ENCODE measurements around the gene DNAJB1. TPM values are rescaled to one million over a fixed set of nuclear protein-coding genes. Genes with fewer than 3 reads are reported as not detected.

Gene DNAJB1
- total RNA-seq, 1 donor from 2014 or later = 45.7 TPM

DNA sequence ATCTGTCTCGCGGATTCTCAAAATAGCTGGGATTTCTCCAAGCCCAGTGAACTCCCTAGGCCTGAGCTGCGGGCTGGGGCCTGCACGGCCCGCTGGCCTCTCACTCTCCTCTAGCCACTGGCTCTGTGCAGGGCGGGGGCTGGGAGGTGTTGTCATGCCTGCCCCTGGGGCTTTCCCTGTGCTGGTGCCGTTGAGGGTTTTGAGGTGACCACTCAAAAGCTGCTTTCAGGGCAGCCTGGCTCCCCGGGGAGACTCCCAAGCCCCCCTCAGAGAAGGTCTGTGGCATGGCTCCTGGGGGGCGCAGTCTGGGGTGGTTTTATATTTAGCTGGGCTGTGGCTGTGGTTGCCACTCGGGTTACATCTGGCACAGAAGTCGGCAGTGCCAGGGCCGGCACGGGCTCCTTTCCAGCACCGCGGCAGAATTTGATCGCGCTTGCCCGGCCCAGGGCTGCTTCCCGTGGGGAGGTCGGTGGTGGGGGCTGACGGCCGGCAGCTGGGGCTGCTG lies 43.7 kb upstream of the DNAJB1 start:
- H3K27me3 Mint-ChIP-seq (ENCODE audit: unreplicated experiment) = peaks cover 3% of the 10 kb centered on the region
- no peak for DNase-seq (ENCODE audit: low spot score)
- no peaks in the 10 kb centered on the region for H3K9me3 Mint-ChIP-seq (ENCODE audit: unreplicated experiment)
- H3K27ac Mint-ChIP-seq (ENCODE audit: unreplicated experiment) = peak overlapping the region; percentile 52
- H3K36me3 Mint-ChIP-seq (ENCODE audit: low read depth, unreplicated experiment) = no peaks in the 10 kb centered on the region
- H3K4me1 Mint-ChIP-seq (ENCODE audit: unreplicated experiment) = peaks cover 11% of the 10 kb centered on the region
- TF ChIP-seq, protein P1, sequence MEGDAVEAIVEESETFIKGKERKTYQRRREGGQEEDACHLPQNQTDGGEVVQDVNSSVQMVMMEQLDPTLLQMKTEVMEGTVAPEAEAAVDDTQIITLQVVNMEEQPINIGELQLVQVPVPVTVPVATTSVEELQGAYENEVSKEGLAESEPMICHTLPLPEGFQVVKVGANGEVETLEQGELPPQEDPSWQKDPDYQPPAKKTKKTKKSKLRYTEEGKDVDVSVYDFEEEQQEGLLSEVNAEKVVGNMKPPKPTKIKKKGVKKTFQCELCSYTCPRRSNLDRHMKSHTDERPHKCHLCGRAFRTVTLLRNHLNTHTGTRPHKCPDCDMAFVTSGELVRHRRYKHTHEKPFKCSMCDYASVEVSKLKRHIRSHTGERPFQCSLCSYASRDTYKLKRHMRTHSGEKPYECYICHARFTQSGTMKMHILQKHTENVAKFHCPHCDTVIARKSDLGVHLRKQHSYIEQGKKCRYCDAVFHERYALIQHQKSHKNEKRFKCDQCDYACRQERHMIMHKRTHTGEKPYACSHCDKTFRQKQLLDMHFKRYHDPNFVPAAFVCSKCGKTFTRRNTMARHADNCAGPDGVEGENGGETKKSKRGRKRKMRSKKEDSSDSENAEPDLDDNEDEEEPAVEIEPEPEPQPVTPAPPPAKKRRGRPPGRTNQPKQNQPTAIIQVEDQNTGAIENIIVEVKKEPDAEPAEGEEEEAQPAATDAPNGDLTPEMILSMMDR (IDR thresholded peaks at IDR 0.05; ENCODE audit: unreplicated experiment) = no peak
- H3K4me3 Mint-ChIP-seq (ENCODE audit: unreplicated experiment) = no peak overlapping the region

- Mint-ChIP-seq H3K4me1 (ENCODE audit: unreplicated experiment) (peaks cover 11% of the 10 kb centered on the region), H3K9me3 (ENCODE audit: unreplicated experiment) (no peaks in the 10 kb centered on the region), H3K27me3 (ENCODE audit: unreplicated experiment) (peaks cover 3% of the 10 kb centered on the region), H3K36me3 (ENCODE audit: low read depth, unreplicated experiment) (no peaks in the 10 kb centered on the region), H3K4me3 (ENCODE audit: unreplicated experiment) (no peak overlapping the region), H3K27ac (ENCODE audit: unreplicated experiment) (no peak overlapping the region)
- DNase-seq (ENCODE audit: low spot score) = no peak
- TF ChIP-seq, protein P1 (IDR thresholded peaks at IDR 0.05; ENCODE audit: unreplicated experiment) = no peak
Observed at GRCh38 chr19:14561249-14561648, 43.1 kb upstream of the DNAJB1 start.

DNA sequence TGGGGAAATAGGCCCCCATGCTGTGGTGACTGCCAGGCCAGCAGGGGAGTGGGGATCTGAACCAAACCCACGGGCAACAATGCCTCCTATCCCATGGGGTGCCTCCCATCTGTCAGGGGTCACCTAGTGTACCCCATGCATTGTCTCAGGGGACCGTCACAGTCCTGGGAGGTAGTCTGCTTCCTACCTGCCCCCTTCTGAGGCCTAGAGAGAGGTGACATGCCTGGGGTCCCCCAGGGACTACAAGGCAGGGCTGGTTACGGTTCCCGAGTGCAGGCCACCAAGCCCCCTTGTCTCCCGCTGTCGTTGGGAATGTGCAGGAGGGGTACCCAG lies 42.5 kb upstream of the DNAJB1 start:
- peaks cover 11% of the 10 kb centered on the region for H3K4me1 Mint-ChIP-seq (ENCODE audit: unreplicated experiment)
- H3K36me3 Mint-ChIP-seq (ENCODE audit: low read depth, unreplicated experiment) = no peaks in the 10 kb centered on the region
- peak overlapping the region; percentile 93 for H3K27ac Mint-ChIP-seq (ENCODE audit: unreplicated experiment)
- TF ChIP-seq, protein P1 (IDR thresholded peaks at IDR 0.05; ENCODE audit: unreplicated experiment) = no peak
- H3K4me3 Mint-ChIP-seq (ENCODE audit: unreplicated experiment) = no peak overlapping the region
- no peak for DNase-seq (ENCODE audit: low spot score)
- no peaks in the 10 kb centered on the region for H3K9me3 Mint-ChIP-seq (ENCODE audit: unreplicated experiment)
- H3K27me3 Mint-ChIP-seq (ENCODE audit: unreplicated experiment) = peaks cover 3% of the 10 kb centered on the region

- Mint-ChIP-seq H3K36me3 (ENCODE audit: low read depth, unreplicated experiment) (no peaks in the 10 kb centered on the region), H3K9me3 (ENCODE audit: unreplicated experiment) (no peaks in the 10 kb centered on the region), H3K4me1 (ENCODE audit: unreplicated experiment) (peaks cover 11% of the 10 kb centered on the region), H3K27me3 (ENCODE audit: unreplicated experiment) (peaks cover 3% of the 10 kb centered on the region), H3K4me3 (ENCODE audit: unreplicated experiment) (no peak overlapping the region), H3K27ac (ENCODE audit: unreplicated experiment) (peak overlapping the region; percentile 93)
- TF ChIP-seq, protein P1 (IDR thresholded peaks at IDR 0.05; ENCODE audit: unreplicated experiment) = no peak
- DNase-seq (ENCODE audit: low spot score) = peak; percentile 27
Observed at GRCh38 chr19:14559916-14560775, 41.9 kb upstream of the DNAJB1 start.

All from endothelial cell (in vitro differentiated cells).